C4-2B (cell line): Measurements from ENCODE around the gene MYL12B.
A peak's percentile ranks its signal among the peaks of the same experiment; 100 is the strongest.

Experiments
- H3K27ac ChIP-seq: fragments of 450-650 bp; 2 replicates; pipeline ENCODE4 v1.5.1; 2017
- ZFX ChIP-seq: fragments of 450-650 bp; IDR thresholded peaks from 2 replicates; pipeline ENCODE4 v1.6.1; 2017
- TF ChIP-seq, protein P1 (sequence below): fragments of 450-650 bp; conservative IDR thresholded peaks from 2 replicates; pipeline ENCODE4 v1.5.1; 2017; ENCODE audit warnings: mild to moderate bottlenecking

Gene MYL12B

DNA sequence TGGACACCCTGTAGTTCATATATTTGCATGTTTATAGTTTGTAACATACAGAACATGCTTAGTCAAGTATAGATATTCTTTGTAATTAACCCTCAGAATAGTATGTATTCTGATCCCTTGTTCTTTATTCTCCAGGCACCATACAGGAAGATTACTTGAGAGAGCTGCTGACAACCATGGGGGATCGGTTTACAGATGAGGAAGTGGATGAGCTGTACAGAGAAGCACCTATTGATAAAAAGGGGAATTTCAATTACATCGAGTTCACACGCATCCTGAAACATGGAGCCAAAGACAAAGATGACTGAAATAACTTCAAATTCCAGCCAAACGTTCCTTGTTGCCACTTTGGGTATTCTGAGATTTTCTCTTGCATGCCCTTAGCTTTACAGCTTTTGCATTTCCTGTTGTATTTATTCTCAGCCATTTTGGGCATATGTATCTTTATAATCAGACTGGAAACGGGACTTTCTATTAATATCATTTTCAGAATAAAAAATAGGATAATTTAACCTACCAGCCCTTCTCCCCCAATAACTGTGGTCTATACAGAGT is 6.2 kb upstream of the MYL12B start:
- TF ChIP-seq, protein P1, sequence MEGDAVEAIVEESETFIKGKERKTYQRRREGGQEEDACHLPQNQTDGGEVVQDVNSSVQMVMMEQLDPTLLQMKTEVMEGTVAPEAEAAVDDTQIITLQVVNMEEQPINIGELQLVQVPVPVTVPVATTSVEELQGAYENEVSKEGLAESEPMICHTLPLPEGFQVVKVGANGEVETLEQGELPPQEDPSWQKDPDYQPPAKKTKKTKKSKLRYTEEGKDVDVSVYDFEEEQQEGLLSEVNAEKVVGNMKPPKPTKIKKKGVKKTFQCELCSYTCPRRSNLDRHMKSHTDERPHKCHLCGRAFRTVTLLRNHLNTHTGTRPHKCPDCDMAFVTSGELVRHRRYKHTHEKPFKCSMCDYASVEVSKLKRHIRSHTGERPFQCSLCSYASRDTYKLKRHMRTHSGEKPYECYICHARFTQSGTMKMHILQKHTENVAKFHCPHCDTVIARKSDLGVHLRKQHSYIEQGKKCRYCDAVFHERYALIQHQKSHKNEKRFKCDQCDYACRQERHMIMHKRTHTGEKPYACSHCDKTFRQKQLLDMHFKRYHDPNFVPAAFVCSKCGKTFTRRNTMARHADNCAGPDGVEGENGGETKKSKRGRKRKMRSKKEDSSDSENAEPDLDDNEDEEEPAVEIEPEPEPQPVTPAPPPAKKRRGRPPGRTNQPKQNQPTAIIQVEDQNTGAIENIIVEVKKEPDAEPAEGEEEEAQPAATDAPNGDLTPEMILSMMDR, result no peak
- no peak for TF ChIP-seq ZFX
- H3K27ac ChIP-seq, result no peak overlapping the region

DNA sequence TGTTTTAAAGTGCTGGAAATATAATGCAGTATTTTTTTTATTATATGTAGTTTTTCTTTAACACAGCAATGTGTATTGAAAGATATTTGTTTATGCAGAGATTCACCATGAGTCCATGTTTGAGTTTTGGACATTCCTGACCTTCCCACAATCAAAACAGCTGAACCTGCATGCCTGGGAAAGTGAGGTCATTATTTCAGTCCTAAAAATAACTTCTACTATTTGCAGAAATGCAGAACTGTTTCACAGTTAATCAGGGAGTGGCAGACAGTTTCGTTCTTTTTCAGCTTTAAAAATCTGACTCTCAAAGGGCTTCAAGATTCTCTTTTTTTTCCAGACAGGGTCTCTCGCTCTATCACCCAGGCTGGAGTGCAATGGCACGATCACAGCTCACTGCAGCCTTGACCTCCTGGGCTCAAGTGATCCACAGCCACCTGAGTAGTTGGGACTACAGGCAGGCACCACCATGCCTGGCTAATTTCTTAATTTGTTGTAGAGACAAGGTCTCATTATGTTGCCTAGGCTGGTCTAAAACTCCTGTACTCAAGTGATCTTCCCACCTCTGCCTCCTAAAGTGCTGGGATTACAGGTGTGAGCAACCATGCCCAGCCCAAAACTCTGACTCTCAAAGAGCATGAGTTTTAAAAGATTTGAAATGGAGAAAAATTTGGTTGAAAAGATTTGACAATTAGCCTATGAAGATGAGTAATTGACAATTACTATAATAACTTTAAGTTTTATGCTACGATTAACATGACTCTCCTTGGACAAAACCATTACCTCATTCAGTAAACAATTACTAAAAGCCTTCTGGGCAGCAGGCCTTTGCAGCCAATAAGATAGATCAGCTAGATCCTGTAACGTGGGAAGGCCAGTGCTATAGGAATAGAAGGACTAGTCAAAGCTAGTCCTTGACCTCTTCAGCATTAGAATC is 5.0 kb upstream of the MYL12B start:
- no peak for TF ChIP-seq ZFX
- TF ChIP-seq, protein P1, result no peak
- H3K27ac ChIP-seq, result 0 out of 2 replicates have a peak overlapping the region, but pooled peaks have one; percentile 12

DNA sequence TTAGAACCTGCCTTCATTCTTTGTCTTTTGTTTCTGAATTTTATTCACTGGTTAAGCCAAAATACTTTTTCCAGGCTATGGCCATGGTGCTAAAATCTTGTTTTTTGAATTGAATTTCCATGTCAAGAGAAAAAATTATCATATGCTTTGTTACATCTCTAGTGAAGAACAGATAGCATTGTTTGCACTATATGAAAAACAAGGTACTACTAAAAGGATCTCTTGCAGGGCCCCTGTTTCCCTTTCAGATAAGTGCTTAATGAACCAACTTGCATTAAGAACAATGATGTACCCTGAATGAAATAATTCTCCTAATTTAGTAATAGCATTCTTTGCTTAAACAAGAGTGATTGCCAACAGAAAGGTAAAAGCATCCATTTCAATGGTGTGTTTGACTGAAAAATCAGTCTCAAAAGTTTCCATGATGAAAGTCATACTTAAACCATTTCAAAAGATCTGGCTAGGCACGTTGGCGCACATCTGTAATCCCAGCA is 4.3 kb upstream of the MYL12B start:
- TF ChIP-seq ZFX, result no peak
- no peak overlapping the region for H3K27ac ChIP-seq

DNA sequence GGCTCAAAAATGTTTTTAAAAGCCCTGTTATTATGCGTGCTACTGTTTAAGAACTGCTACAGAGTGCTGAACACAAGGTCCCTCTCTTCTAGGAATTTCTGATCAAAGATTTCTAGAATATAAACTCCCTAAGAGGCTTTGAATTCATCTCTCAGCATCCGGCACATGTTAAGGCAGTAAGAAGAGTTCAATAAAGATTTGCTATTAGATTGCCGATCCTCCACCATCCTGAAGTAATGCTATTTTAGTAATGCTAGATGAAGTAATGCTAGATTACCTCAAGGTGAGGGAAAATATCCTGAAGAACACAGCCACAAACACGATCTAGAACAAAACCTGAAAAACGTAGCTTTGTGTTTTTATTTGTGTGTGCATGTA is 949 bp upstream of the MYL12B start:
- H3K27ac ChIP-seq, result peak overlapping the region; percentile 96
- no peak for TF ChIP-seq ZFX
- TF ChIP-seq, protein P1, result no peak

DNA sequence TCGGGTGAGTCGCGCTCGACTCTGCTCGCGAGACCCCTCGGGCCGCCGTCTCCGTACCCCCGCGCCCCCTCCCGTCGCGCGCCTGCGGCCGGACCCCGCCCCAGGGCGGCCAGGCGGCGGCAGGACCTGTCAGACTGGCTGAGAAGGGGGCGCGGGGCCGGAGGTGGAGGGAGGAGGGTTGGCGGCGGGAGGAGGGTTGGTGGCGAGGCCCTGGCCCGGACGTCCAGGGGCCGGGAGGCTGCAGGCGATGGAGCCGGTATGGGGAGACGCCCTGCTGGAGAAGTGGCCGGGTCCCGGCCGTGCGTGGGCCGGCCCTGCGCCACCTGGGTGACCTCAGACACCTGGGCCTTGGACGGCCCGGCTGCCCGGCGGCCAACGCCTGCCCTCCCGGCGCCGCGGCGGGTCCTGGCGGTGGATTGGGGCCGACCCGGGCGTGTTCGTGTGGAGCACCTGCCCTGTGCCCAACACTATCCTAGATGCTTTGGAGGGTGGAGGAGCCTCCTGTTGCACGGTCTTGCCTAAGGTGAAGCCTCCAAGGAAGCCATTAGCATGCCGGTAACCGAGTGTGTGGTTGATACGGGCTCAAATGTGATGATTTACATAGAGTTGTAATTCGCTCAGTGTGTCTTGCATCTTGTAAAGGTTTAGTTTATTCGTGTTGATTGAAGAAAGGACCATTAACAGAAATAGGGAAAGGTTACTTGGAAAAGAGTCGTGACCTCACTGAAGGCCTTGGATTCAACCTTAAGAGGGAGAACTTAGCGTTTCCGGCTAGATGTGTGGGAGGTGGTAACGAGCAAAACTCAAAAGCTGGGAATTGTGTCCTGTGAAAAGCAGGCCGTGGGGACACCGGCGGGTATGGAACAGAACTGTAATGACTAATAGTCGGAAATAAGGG is 550 bp downstream of the MYL12B start:
- peak; percentile 77 for TF ChIP-seq ZFX
- TF ChIP-seq, protein P1, result no peak
- H3K27ac ChIP-seq, result peak overlapping the region; percentile 96

DNA sequence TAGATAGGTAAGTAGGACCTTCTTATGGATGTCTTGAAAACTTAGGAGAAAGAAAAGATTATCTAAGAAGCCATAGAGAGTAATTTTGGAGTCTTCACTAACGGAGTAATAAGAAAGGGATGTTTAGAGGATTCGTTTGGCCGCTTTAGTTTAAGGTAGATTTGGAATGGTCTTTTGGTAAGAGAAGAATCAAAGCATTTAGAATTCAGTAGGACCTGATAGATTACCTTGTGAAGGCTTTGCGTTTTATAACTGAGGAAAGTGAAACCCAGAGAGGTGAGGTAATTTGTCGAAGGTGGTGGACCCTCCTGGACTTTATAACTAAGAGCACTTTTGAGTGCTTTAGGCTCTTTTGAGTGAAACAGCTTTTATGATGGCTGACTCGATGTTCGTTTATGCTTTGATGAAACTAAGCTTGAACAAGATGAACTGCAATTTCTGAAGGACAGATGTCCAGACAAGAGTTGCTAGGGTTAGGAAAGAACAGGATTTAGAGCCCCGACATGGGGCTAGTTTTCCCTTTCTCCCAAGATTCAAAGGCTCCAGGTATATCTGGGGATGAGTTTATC is 1.3 kb downstream of the MYL12B start:
- TF ChIP-seq, protein P1, result no peak
- TF ChIP-seq ZFX, result no peak
- peak overlapping the region; percentile 96; the same call in 1 of the 2 replicates for H3K27ac ChIP-seq

DNA sequence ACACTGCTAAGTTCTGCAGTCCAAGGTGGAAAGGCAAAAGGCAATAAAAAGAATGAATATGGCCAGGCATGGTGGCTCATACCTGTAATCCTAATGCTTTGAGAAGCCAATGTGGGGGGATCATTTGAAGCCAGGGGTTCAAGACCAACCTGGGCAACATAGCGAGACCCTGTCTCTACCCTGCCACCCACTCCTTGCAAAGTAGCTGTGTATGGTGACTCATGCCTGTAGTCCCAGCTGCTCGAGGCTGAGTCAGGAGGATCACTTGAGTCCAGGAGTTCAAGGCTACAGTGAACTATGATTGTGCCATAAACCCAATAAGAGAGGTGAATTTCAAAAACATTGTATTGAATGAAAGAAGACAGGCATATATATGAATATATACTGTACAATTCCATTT is 2.4 kb downstream of the MYL12B start:
- H3K27ac ChIP-seq, result no peak overlapping the region
- TF ChIP-seq ZFX, result no peak
- TF ChIP-seq, protein P1, result no peak
